GM18505 (cell line): Measurements from ENCODE around the gene RALY.

Source experiments
- ATAC-seq: cut with Tn5 transposase; IDR thresholded peaks from one replicate; pipeline ENCODE4 v1.9.1; 2021; ENCODE audit not compliant: unreplicated experiment
- POLR2A ChIP-seq: IDR thresholded peaks from 4 replicates; pipeline ENCODE4 v1.6.1; 2011; ENCODE audit warnings: borderline replicate concordance; ENCODE audit not compliant: insufficient read depth, insufficient read length; ENCODE audit errors: extremely low read depth

RALY gene

GRCh38 chr20:33976959-33977358, 16.8 kb upstream of the RALY start:
- no peak for ATAC-seq
- TF ChIP-seq POLR2A = no peak

GRCh38 chr20:33977535-33977934, 16.2 kb upstream of the RALY start:
- no peak for TF ChIP-seq POLR2A

GRCh38 chr20:33979094-33979493, 14.6 kb upstream of the RALY start:
- TF ChIP-seq POLR2A = no peak
- no peak for ATAC-seq

More at GRCh38 chr20:33977535-33977934, 16.2 kb upstream of the RALY start:
- no peak for ATAC-seq

GRCh38 chr20:33981347-33981746, 12.4 kb upstream of the RALY start:
- ATAC-seq = no peak
- no peak for TF ChIP-seq POLR2A

- TF ChIP-seq POLR2A = no peak
Measured at GRCh38 chr20:33981964-33982363, 11.7 kb upstream of the RALY start.

GRCh38 chr20:33983371-33983770, 10.3 kb upstream of the RALY start:
- no peak for ATAC-seq
- no peak for TF ChIP-seq POLR2A

More at GRCh38 chr20:33981964-33982363, 11.7 kb upstream of the RALY start:
- no peak for ATAC-seq

- no peak for ATAC-seq
- TF ChIP-seq POLR2A = no peak
Measured at GRCh38 chr20:33984182-33984719, 9.5 kb upstream of the RALY start.

GRCh38 chr20:33985280-33985679, 8.4 kb upstream of the RALY start:
- ATAC-seq = no peak
- TF ChIP-seq POLR2A = no peak

- TF ChIP-seq POLR2A = no peak
- no peak for ATAC-seq
Measured at GRCh38 chr20:33985830-33986229, 7.9 kb upstream of the RALY start.

- no peak for ATAC-seq
- TF ChIP-seq POLR2A = no peak
Measured at GRCh38 chr20:33986560-33987216, 7.0 kb upstream of the RALY start.

GRCh38 chr20:33990075-33990474, 3.6 kb upstream of the RALY start:
- no peak for ATAC-seq
- TF ChIP-seq POLR2A = no peak

- TF ChIP-seq POLR2A = no peak
- no peak for ATAC-seq
Measured at GRCh38 chr20:33991502-33991901, 2.2 kb upstream of the RALY start.

- ATAC-seq = no peak
- TF ChIP-seq POLR2A = no peak
Measured at GRCh38 chr20:33992145-33992922, 1.4 kb upstream of the RALY start.
